Adipocyte (in vitro differentiated cells): ENCODE measurements around the gene APBA2.

Experiments used
- DNase-seq: peaks from one replicate; pipeline ENCODE4 v3.0.0-alpha.2; 2015; ENCODE audit warnings: low read depth
- H3K27me3 ChIP-seq: replicated peaks from 2 replicates; pipeline ENCODE4 v1.7.0; 2013; ENCODE audit warnings: mild to moderate bottlenecking, low read length, moderate library complexity; ENCODE audit not compliant: control insufficient read depth, insufficient read depth
- H3K36me3 ChIP-seq: 2 replicates; pipeline ENCODE4 v1.7.0; 2013; ENCODE audit warnings: low read length, mild to moderate bottlenecking, moderate library complexity; ENCODE audit not compliant: control insufficient read depth, insufficient read depth, severe bottlenecking
- H3K4me1 ChIP-seq: 2 replicates; pipeline ENCODE4 v1.7.0; 2013; ENCODE audit warnings: mild to moderate bottlenecking, low read length, moderate library complexity; ENCODE audit not compliant: control insufficient read depth, insufficient read depth
- H3K4me3 ChIP-seq: 2 replicates; pipeline ENCODE4 v1.7.0; 2013; ENCODE audit warnings: mild to moderate bottlenecking, low read length, moderate library complexity
- H3K9ac ChIP-seq: 2 replicates; pipeline ENCODE4 v1.7.0; 2013; ENCODE audit warnings: mild to moderate bottlenecking, low read length, moderate library complexity
- H3K9me3 ChIP-seq: 2 replicates; pipeline ENCODE4 v1.7.0; 2013; ENCODE audit warnings: mild to moderate bottlenecking, low read length, moderate library complexity; ENCODE audit not compliant: control insufficient read depth

Gene APBA2

GRCh38 chr15:28964098-28964497, 78.3 kb downstream of the APBA2 start:
- Histone ChIP-seq H3K4me1 (no peaks in the 10 kb centered on the region), H3K9ac (no peak overlapping the region), H3K4me3 (no peak overlapping the region), H3K27me3 (no peaks in the 10 kb centered on the region), H3K36me3 (no peaks in the 10 kb centered on the region), H3K9me3 (no peaks in the 10 kb centered on the region)
- DNase-seq = no peak

- H3K9ac ChIP-seq = no peak overlapping the region
- H3K36me3 ChIP-seq = no peaks in the 10 kb centered on the region
- no peaks in the 10 kb centered on the region for H3K9me3 ChIP-seq
- peaks cover 3% of the 10 kb centered on the region for H3K27me3 ChIP-seq
- no peak for DNase-seq
- no peak overlapping the region for H3K4me3 ChIP-seq
- no peaks in the 10 kb centered on the region for H3K4me1 ChIP-seq
Measured at GRCh38 chr15:28967066-28967465, 81.3 kb downstream of the APBA2 start.

GRCh38 chr15:28967990-28968389, 82.2 kb downstream of the APBA2 start:
- no peak for DNase-seq
- no peaks in the 10 kb centered on the region for H3K4me1 ChIP-seq
- no peaks in the 10 kb centered on the region for H3K9me3 ChIP-seq
- H3K27me3 ChIP-seq = peaks cover 4% of the 10 kb centered on the region
- H3K4me3 ChIP-seq = no peak overlapping the region
- H3K9ac ChIP-seq = no peak overlapping the region
- H3K36me3 ChIP-seq = no peaks in the 10 kb centered on the region

GRCh38 chr15:28969511-28970085, 83.8 kb downstream of the APBA2 start:
- Histone ChIP-seq H3K36me3 (no peaks in the 10 kb centered on the region), H3K4me1 (no peaks in the 10 kb centered on the region), H3K27me3 (peaks cover 4% of the 10 kb centered on the region), H3K9me3 (no peaks in the 10 kb centered on the region), H3K4me3 (no peak overlapping the region), H3K9ac (no peak overlapping the region)
- no peak for DNase-seq

GRCh38 chr15:28974142-28974541, 88.4 kb downstream of the APBA2 start:
- no peak for DNase-seq
- peaks cover 4% of the 10 kb centered on the region for H3K9me3 ChIP-seq
- H3K27me3 ChIP-seq = peaks cover 4% of the 10 kb centered on the region
- peaks cover 6% of the 10 kb centered on the region for H3K4me1 ChIP-seq
- H3K36me3 ChIP-seq = no peaks in the 10 kb centered on the region
- H3K9ac ChIP-seq = no peak overlapping the region
- H3K4me3 ChIP-seq = no peak overlapping the region

- Histone ChIP-seq H3K27me3 (peaks cover 9% of the 10 kb centered on the region), H3K9me3 (peaks cover 4% of the 10 kb centered on the region), H3K4me3 (no peak overlapping the region), H3K9ac (no peak overlapping the region), H3K4me1 (peaks cover 6% of the 10 kb centered on the region), H3K36me3 (no peaks in the 10 kb centered on the region)
- DNase-seq = peak; percentile 57
Measured at GRCh38 chr15:28975766-28976179, 90.0 kb downstream of the APBA2 start.

GRCh38 chr15:28977377-28978010, 91.7 kb downstream of the APBA2 start:
- H3K9ac ChIP-seq = no peak overlapping the region
- H3K27me3 ChIP-seq = peaks cover 5% of the 10 kb centered on the region
- H3K4me3 ChIP-seq = no peak overlapping the region
- no peaks in the 10 kb centered on the region for H3K36me3 ChIP-seq
- H3K9me3 ChIP-seq = peaks cover 4% of the 10 kb centered on the region
- DNase-seq = peak; percentile 94
- H3K4me1 ChIP-seq = peaks cover 6% of the 10 kb centered on the region

GRCh38 chr15:28978011-28978378, 92.2 kb downstream of the APBA2 start:
- Histone ChIP-seq H3K9me3 (peaks cover 4% of the 10 kb centered on the region), H3K27me3 (peaks cover 5% of the 10 kb centered on the region), H3K4me3 (no peak overlapping the region), H3K36me3 (no peaks in the 10 kb centered on the region), H3K4me1 (peaks cover 6% of the 10 kb centered on the region), H3K9ac (no peak overlapping the region)
- no peak for DNase-seq

GRCh38 chr15:28978661-28979060, 92.9 kb downstream of the APBA2 start:
- H3K36me3 ChIP-seq = no peaks in the 10 kb centered on the region
- peaks cover 4% of the 10 kb centered on the region for H3K9me3 ChIP-seq
- no peak overlapping the region for H3K4me3 ChIP-seq
- peaks cover 6% of the 10 kb centered on the region for H3K4me1 ChIP-seq
- no peak for DNase-seq
- peaks cover 5% of the 10 kb centered on the region for H3K27me3 ChIP-seq
- H3K9ac ChIP-seq = no peak overlapping the region

GRCh38 chr15:28979208-28979841, 93.6 kb downstream of the APBA2 start:
- Histone ChIP-seq H3K9ac (no peak overlapping the region), H3K4me3 (no peak overlapping the region), H3K36me3 (no peaks in the 10 kb centered on the region), H3K9me3 (peaks cover 4% of the 10 kb centered on the region), H3K27me3 (peaks cover 5% of the 10 kb centered on the region), H3K4me1 (peaks cover 6% of the 10 kb centered on the region)
- DNase-seq = no peak

GRCh38 chr15:28980709-28981350, 95.1 kb downstream of the APBA2 start:
- Histone ChIP-seq H3K9me3 (peaks cover 4% of the 10 kb centered on the region), H3K9ac (no peak overlapping the region), H3K4me3 (no peak overlapping the region), H3K27me3 (peaks cover 5% of the 10 kb centered on the region), H3K36me3 (no peaks in the 10 kb centered on the region), H3K4me1 (peaks cover 6% of the 10 kb centered on the region)
- DNase-seq = no peak
